SK-N-SH (cell line): Measurements from ENCODE around the gene TSHZ3. TPM values are rescaled to one million over a fixed set of nuclear protein-coding genes. Genes with fewer than 3 reads are reported as not detected.

ENCODE experiments used
- CTCF ChIA-PET: fragments of 300-600, 350-600 bp; formaldehyde crosslinking; extraction: SDS; loops from one replicate; lab custom pipeline; 2021; lab: Yijun Ruan, JAX
- POLR2A ChIA-PET: fragments of 350-600 bp; sonication (Branson Sonifier 250); formaldehyde crosslinking; extraction: SDS; loops from one replicate; lab custom pipeline; 2020; ENCODE audit warnings: antibody characterized with exemption, inconsistent platforms; lab: Yijun Ruan, JAX
- DNase-seq: peaks from one replicate; pipeline ENCODE4 v3.0.0; 2012
- H2AFZ ChIP-seq: fragments of 200-600 bp; sonication (generic); 2 replicates; pipeline ENCODE4 v1.8.1; 2016; ENCODE audit warnings: antibody characterized with exemption, mild to moderate bottlenecking, low read depth
- H3F3A ChIP-seq: fragments of 200-600 bp; sonication (generic); replicated peaks from 2 replicates; pipeline ENCODE3; 2016; ENCODE audit warnings: antibody characterized with exemption, mild to moderate bottlenecking; ENCODE audit not compliant: insufficient read depth
- H3K27ac ChIP-seq, 2 experiments: fragments of 200-500 bp in 1 of 2; fragments of 200-600 bp in 1 of 2; sonication (Bioruptor generic) in 1 of 2; sonication (generic), shearing (Covaris generic) in 1 of 2; 2 replicates each; pipeline versions ENCODE4 v1.5.1 to v1.6.1; 2014 to 2016; ENCODE audit warnings: low read depth in 2 of 2, inconsistent platforms in 1 of 2, low read length in 1 of 2, mild to moderate bottlenecking in 1 of 2, mixed read lengths in 1 of 2
- H3K27me3 ChIP-seq: fragments of 200-600 bp; sonication (generic), shearing (Covaris generic); 2 replicates; pipeline ENCODE4 v1.6.1; 2016; ENCODE audit warnings: mixed run types; ENCODE audit not compliant: insufficient read depth
- H3K36me3 ChIP-seq, 2 experiments: fragments of 200-500 bp in 1 of 2; fragments of 200-600 bp in 1 of 2; sonication (Bioruptor generic) in 1 of 2; sonication (generic) in 1 of 2; replicated peaks in 1 of 2; 2 replicates each; pipeline versions ENCODE3 to v1.5.1; 2014 to 2016; ENCODE audit warnings: low read length in 1 of 2, mild to moderate bottlenecking in 1 of 2; ENCODE audit not compliant: insufficient read depth in 2 of 2, control insufficient read depth in 1 of 2
- H3K4me1 ChIP-seq, 2 experiments: fragments of 200-500 bp in 1 of 2; fragments of 200-600 bp in 1 of 2; sonication (Bioruptor generic) in 1 of 2; sonication (generic), shearing (Covaris generic) in 1 of 2; 2 replicates each; pipeline versions ENCODE4 v1.5.1 to v1.6.1; 2014 to 2016; ENCODE audit warnings: low read depth in 1 of 2, low read length in 1 of 2, mixed run types in 1 of 2; ENCODE audit not compliant: insufficient read depth in 2 of 2, control insufficient read depth in 1 of 2
- H3K4me2 ChIP-seq: fragments of 200-600 bp; sonication (generic), shearing (Covaris generic); 2 replicates; pipeline ENCODE4 v1.6.1; 2017; ENCODE audit warnings: mixed run types
- H3K4me3 ChIP-seq, 2 experiments: fragments of 200-500 bp in 1 of 2; fragments of 200-600 bp in 1 of 2; sonication (Bioruptor generic) in 1 of 2; sonication (generic), shearing (Covaris generic) in 1 of 2; 2 replicates each; pipeline versions ENCODE4 v1.5.1 to v1.8.1; 2014 to 2016; ENCODE audit warnings: low read depth in 2 of 2, inconsistent platforms in 1 of 2, low read length in 1 of 2, mild to moderate bottlenecking in 1 of 2, mixed read lengths in 1 of 2, moderate library complexity in 1 of 2
- H3K79me2 ChIP-seq: fragments of 200-600 bp; sonication (generic); 2 replicates; pipeline ENCODE4 v1.8.1; 2017; ENCODE audit warnings: mild to moderate bottlenecking; ENCODE audit not compliant: insufficient read depth
- H3K9ac ChIP-seq: fragments of 200-600 bp; sonication (generic); 2 replicates; pipeline ENCODE4 v1.6.1; 2017; ENCODE audit warnings: mixed run types
- H3K9me2 ChIP-seq: fragments of 200-600 bp; sonication (generic); 2 replicates; pipeline ENCODE4 v1.6.1; 2017; ENCODE audit warnings: mixed run types
- H3K9me3 ChIP-seq: fragments of 200-600 bp; sonication (generic); 2 replicates; pipeline ENCODE4 v1.6.1; 2017; ENCODE audit warnings: mixed run types, mild to moderate bottlenecking, moderate library complexity
- H4K20me1 ChIP-seq: fragments of 200-600 bp; sonication (generic); 2 replicates; pipeline ENCODE4 v1.6.1; 2017; ENCODE audit warnings: mild to moderate bottlenecking, mixed run types; ENCODE audit not compliant: insufficient read depth
- CHD2 ChIP-seq: fragments of 150-350 bp; IDR thresholded peaks from 2 replicates; pipeline ENCODE4 v1.6.1; 2018; ENCODE audit warnings: low read length; ENCODE audit not compliant: partially characterized antibody
- ELF1 ChIP-seq: IDR thresholded peaks from 2 replicates; pipeline ENCODE4 v1.4.0; 2012
- EP300 ChIP-seq, 2 experiments: IDR thresholded peaks; 2 replicates each; pipeline versions ENCODE4 v1.4.0 to v1.6.1; 2012; ENCODE audit warnings: borderline replicate concordance in 1 of 2, low read depth in 1 of 2, low read length in 1 of 2
- EZH2phosphoT487 ChIP-seq: fragments of 200-600 bp; sonication (generic); IDR thresholded peaks from 2 replicates; pipeline ENCODE4 v1.6.1; 2017; ENCODE audit warnings: low read depth, mixed run types, mild to moderate bottlenecking, antibody characterized with exemption, moderate library complexity, borderline replicate concordance
- GABPA ChIP-seq: IDR thresholded peaks from 2 replicates; pipeline ENCODE4 v1.4.0; 2012; ENCODE audit warnings: low read depth, mild to moderate bottlenecking
- GATA2 ChIP-seq: sonication (generic); formaldehyde crosslinking; IDR thresholded peaks from 2 replicates; pipeline ENCODE4 v1.5.0; 2020; ENCODE audit warnings: mild to moderate bottlenecking, missing genetic modification reagents
- IRF3 ChIP-seq: fragments of 150-350 bp; IDR thresholded peaks from 2 replicates; pipeline ENCODE4 v1.6.1; 2016; ENCODE audit warnings: mild to moderate bottlenecking, low read depth, low read length
- JUND ChIP-seq: IDR thresholded peaks from 2 replicates; pipeline ENCODE4 v1.4.0; 2012
- MXI1 ChIP-seq: IDR thresholded peaks from 2 replicates; pipeline ENCODE4 v1.6.1; 2012; ENCODE audit warnings: mild to moderate bottlenecking, low read depth, low read length, improper control_type of control experiment
- NFIC ChIP-seq: IDR thresholded peaks from 2 replicates; pipeline ENCODE4 v1.4.0; 2012; ENCODE audit warnings: borderline replicate concordance
- NRF1 ChIP-seq: IDR thresholded peaks from 2 replicates; pipeline ENCODE4 v1.6.1; 2012; ENCODE audit warnings: low read depth, mild to moderate bottlenecking, low read length
- RAD21 ChIP-seq: IDR thresholded peaks from 2 replicates; pipeline ENCODE4 v1.6.1; 2012; ENCODE audit warnings: mild to moderate bottlenecking, low read length
- RCOR1 ChIP-seq: fragments of 150-350 bp; IDR thresholded peaks from 2 replicates; pipeline ENCODE4 v1.6.1; 2017; ENCODE audit warnings: antibody characterized with exemption, low read length
- REST ChIP-seq: IDR thresholded peaks from 2 replicates; pipeline ENCODE4 v1.6.1; 2012; ENCODE audit warnings: mild to moderate bottlenecking, low read depth, low read length, moderate library complexity
- RFX5 ChIP-seq: IDR thresholded peaks from 2 replicates; pipeline ENCODE4 v1.6.1; 2012; ENCODE audit warnings: mild to moderate bottlenecking, improper control_type of control experiment, low read length
- SIN3A ChIP-seq: IDR thresholded peaks from 2 replicates; pipeline ENCODE4 v1.6.1; 2012; ENCODE audit warnings: low read depth, mild to moderate bottlenecking, low read length, moderate library complexity, borderline replicate concordance
- TCF12 ChIP-seq: IDR thresholded peaks from 2 replicates; pipeline ENCODE4 v1.4.0; 2012
- WGBS: methylation state at CpG from one replicate; pipeline ENCODE4 v1.1.6; 2017; ENCODE audit warnings: low lambda C conversion rate; 5-methylcytosine and 5-hydroxymethylcytosine counted together
- polyA plus RNA-seq, 3 experiments: library from polyadenylated mRNA; depleted of rRNA; stranded (reverse); fragments of >200 nt; gene quantifications; 2 replicates each; pipeline ENCODE4 v1.2.3, GENCODE V29; 2012
- TF ChIP-seq, protein P1 (sequence below): IDR thresholded peaks from 2 replicates; pipeline ENCODE4 v1.4.0; 2012; ENCODE audit warnings: low read depth
- TF ChIP-seq, protein P2 (sequence below): fragments of 200-600 bp; sonication (generic); IDR thresholded peaks from 2 replicates; pipeline ENCODE4 v1.6.1; 2017; ENCODE audit warnings: antibody characterized with exemption, mild to moderate bottlenecking, moderate library complexity

Gene TSHZ3
- polyA plus RNA-seq, 1 of the 3 experiments (the other 2 are of a cell fraction): 3.3 TPM

DNA sequence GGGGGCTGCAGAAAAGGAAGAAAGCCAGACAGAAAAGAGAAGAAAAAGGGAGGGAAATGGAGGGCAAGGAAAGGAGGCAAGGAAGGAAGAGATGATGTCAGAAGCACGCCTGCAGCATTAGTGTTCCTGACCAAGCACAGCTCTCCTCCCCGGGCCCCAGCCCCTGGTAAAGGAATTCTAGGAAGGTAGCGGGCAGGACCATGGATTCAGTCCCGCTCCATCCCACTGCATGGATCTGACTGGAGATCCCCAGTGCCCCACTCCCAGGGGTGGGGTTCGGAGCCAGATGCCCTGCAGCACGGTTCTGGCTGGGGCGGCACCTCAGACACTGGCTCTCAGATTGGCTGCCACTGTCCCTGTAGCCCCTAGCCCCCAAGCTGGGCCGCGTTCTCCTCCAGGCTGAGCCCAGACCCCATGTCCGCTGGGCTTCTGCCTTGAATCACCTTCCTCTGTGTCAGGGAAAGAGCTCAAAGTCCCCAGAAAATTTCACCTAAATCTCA lies 59.8 kb downstream of the TSHZ3 start:
- no peaks in the 10 kb centered on the region for H3K36me3 ChIP-seq
- no peak overlapping the region for H3K4me2 ChIP-seq
- no peak overlapping the region for H3K27ac ChIP-seq
- no peak overlapping the region for H3K9ac ChIP-seq
- H3K79me2 ChIP-seq: peaks cover 9% of the 10 kb centered on the region
- no peak overlapping the region for H2AFZ ChIP-seq
- H3K4me1 ChIP-seq: peaks cover 4 to 18% of the 10 kb centered on the region in 2 experiments; a peak in 1 of 4 replicates
- H3K9me2 ChIP-seq: no peaks in the 10 kb centered on the region
- no peak for TF ChIP-seq CHD2
- TF ChIP-seq NRF1: no peak
- TF ChIP-seq, protein P1, sequence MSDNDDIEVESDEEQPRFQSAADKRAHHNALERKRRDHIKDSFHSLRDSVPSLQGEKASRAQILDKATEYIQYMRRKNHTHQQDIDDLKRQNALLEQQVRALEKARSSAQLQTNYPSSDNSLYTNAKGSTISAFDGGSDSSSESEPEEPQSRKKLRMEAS: no peak
- no peak for TF ChIP-seq EZH2phosphoT487
- TF ChIP-seq, protein P2, sequence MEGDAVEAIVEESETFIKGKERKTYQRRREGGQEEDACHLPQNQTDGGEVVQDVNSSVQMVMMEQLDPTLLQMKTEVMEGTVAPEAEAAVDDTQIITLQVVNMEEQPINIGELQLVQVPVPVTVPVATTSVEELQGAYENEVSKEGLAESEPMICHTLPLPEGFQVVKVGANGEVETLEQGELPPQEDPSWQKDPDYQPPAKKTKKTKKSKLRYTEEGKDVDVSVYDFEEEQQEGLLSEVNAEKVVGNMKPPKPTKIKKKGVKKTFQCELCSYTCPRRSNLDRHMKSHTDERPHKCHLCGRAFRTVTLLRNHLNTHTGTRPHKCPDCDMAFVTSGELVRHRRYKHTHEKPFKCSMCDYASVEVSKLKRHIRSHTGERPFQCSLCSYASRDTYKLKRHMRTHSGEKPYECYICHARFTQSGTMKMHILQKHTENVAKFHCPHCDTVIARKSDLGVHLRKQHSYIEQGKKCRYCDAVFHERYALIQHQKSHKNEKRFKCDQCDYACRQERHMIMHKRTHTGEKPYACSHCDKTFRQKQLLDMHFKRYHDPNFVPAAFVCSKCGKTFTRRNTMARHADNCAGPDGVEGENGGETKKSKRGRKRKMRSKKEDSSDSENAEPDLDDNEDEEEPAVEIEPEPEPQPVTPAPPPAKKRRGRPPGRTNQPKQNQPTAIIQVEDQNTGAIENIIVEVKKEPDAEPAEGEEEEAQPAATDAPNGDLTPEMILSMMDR: no peak
- no peak for TF ChIP-seq SIN3A
- TF ChIP-seq NFIC: no peak
- TF ChIP-seq GABPA: no peak
- no peak for TF ChIP-seq RAD21
- no peak for TF ChIP-seq REST
- H3K9me3 ChIP-seq: no peaks in the 10 kb centered on the region
- no peak overlapping the region for H3K4me3 ChIP-seq
- ChIA-PET CTCF (interaction anchor here (0.7 to 1.1 kb wide), 2 partner anchors 17 to 187 kb away, joined by 3 read pairs; no protein-coding TSS in a partner anchor), POLR2A (no interaction called here)
- 55% methylated on average over 4 of the region's 10 CpGs for WGBS
- no peaks in the 10 kb centered on the region for H3K27me3 ChIP-seq
- no peaks in the 10 kb centered on the region for H3F3A ChIP-seq
- H4K20me1 ChIP-seq: no peaks in the 10 kb centered on the region
- DNase-seq: no peak

DNA sequence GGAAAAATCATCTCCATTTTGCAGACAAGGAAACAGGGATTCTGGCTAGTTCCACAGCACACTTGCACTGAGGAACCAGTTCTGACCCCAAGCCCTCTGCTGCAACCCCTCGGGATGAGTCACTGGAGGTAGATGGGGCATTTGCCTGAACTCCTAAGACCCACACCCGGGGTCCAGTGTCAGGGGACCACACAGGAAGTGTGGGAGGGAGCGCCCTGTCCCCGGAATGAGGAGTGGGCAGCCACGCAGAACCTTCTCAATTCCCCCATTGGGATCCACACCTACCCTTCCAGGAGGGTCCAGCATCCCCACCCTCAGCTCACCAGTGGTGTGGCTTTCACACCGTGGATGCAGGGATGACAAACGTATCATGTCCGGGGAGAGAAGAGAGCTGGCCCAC lies 62.7 kb downstream of the TSHZ3 start:
- H3K27ac ChIP-seq: no peak overlapping the region
- no peak overlapping the region for H3K4me2 ChIP-seq
- DNase-seq: no peak
- no peaks in the 10 kb centered on the region for H3F3A ChIP-seq
- H3K79me2 ChIP-seq: peaks cover 14% of the 10 kb centered on the region
- TF ChIP-seq EP300 (IDR thresholded peaks at IDR 0.05; ENCODE audit: borderline replicate concordance in 1 of 2, low read depth in 1 of 2, low read length in 1 of 2) (no peak), GATA2 (CRISPR knock-in tag) (no peak), RCOR1 (no peak), MXI1 (no peak), TCF12 (no peak), IRF3 (no peak), RFX5 (no peak), NFIC (no peak), JUND (no peak), ELF1 (no peak)
- TF ChIP-seq, protein P1: no peak
- TF ChIP-seq, all 33 proteins: peak for 0
- no peaks in the 10 kb centered on the region for H3K36me3 ChIP-seq
- H3K9ac ChIP-seq: no peak overlapping the region
- POLR2A ChIA-PET: no interaction called here
- H3K9me3 ChIP-seq: no peaks in the 10 kb centered on the region
- H3K27me3 ChIP-seq: no peaks in the 10 kb centered on the region
- H4K20me1 ChIP-seq: no peaks in the 10 kb centered on the region
- no peaks in the 10 kb centered on the region for H3K9me2 ChIP-seq
- CTCF ChIA-PET: no interaction called here
- H2AFZ ChIP-seq: no peak overlapping the region
- peaks cover 4 to 15% of the 10 kb centered on the region in 2 experiments; a peak in 1 of 4 replicates for H3K4me1 ChIP-seq
- WGBS: 78% methylated on average over 7 of the region's 8 CpGs
- H3K4me3 ChIP-seq: no peak overlapping the region
